SK-N-SH (cell line): Measurements from ENCODE around the gene ZFAND6. TPM values are rescaled to one million over a fixed set of nuclear protein-coding genes. Genes with fewer than 3 reads are reported as not detected.

Source experiments
- CTCF ChIA-PET: fragments of 300-600, 350-600 bp; formaldehyde crosslinking; extraction: SDS; loops from one replicate; lab custom pipeline; 2021; lab: Yijun Ruan, JAX
- POLR2A ChIA-PET: fragments of 350-600 bp; sonication (Branson Sonifier 250); formaldehyde crosslinking; extraction: SDS; loops from one replicate; lab custom pipeline; 2020; ENCODE audit warnings: antibody characterized with exemption, inconsistent platforms; lab: Yijun Ruan, JAX
- DNase-seq: peaks from one replicate; pipeline ENCODE4 v3.0.0; 2012
- H2AFZ ChIP-seq: fragments of 200-600 bp; sonication (generic); 2 replicates; pipeline ENCODE4 v1.8.1; 2016; ENCODE audit warnings: antibody characterized with exemption, mild to moderate bottlenecking, low read depth
- H3F3A ChIP-seq: fragments of 200-600 bp; sonication (generic); replicated peaks from 2 replicates; pipeline ENCODE3; 2016; ENCODE audit warnings: antibody characterized with exemption, mild to moderate bottlenecking; ENCODE audit not compliant: insufficient read depth
- H3K27ac ChIP-seq, 2 experiments: fragments of 200-500 bp in 1 of 2; fragments of 200-600 bp in 1 of 2; sonication (Bioruptor generic) in 1 of 2; sonication (generic), shearing (Covaris generic) in 1 of 2; 2 replicates each; pipeline versions ENCODE4 v1.5.1 to v1.6.1; 2014 to 2016; ENCODE audit warnings: low read depth in 2 of 2, inconsistent platforms in 1 of 2, low read length in 1 of 2, mild to moderate bottlenecking in 1 of 2, mixed read lengths in 1 of 2
- H3K27me3 ChIP-seq: fragments of 200-600 bp; sonication (generic), shearing (Covaris generic); 2 replicates; pipeline ENCODE4 v1.6.1; 2016; ENCODE audit warnings: mixed run types; ENCODE audit not compliant: insufficient read depth
- H3K36me3 ChIP-seq, 2 experiments: fragments of 200-500 bp in 1 of 2; fragments of 200-600 bp in 1 of 2; sonication (Bioruptor generic) in 1 of 2; sonication (generic) in 1 of 2; replicated peaks in 1 of 2; 2 replicates each; pipeline versions ENCODE3 to v1.5.1; 2014 to 2016; ENCODE audit warnings: low read length in 1 of 2, mild to moderate bottlenecking in 1 of 2; ENCODE audit not compliant: insufficient read depth in 2 of 2, control insufficient read depth in 1 of 2
- H3K4me1 ChIP-seq, 2 experiments: fragments of 200-500 bp in 1 of 2; fragments of 200-600 bp in 1 of 2; sonication (Bioruptor generic) in 1 of 2; sonication (generic), shearing (Covaris generic) in 1 of 2; 2 replicates each; pipeline versions ENCODE4 v1.5.1 to v1.6.1; 2014 to 2016; ENCODE audit warnings: low read depth in 1 of 2, low read length in 1 of 2, mixed run types in 1 of 2; ENCODE audit not compliant: insufficient read depth in 2 of 2, control insufficient read depth in 1 of 2
- H3K4me2 ChIP-seq: fragments of 200-600 bp; sonication (generic), shearing (Covaris generic); 2 replicates; pipeline ENCODE4 v1.6.1; 2017; ENCODE audit warnings: mixed run types
- H3K4me3 ChIP-seq, 2 experiments: fragments of 200-500 bp in 1 of 2; fragments of 200-600 bp in 1 of 2; sonication (Bioruptor generic) in 1 of 2; sonication (generic), shearing (Covaris generic) in 1 of 2; 2 replicates each; pipeline versions ENCODE4 v1.5.1 to v1.8.1; 2014 to 2016; ENCODE audit warnings: low read depth in 2 of 2, inconsistent platforms in 1 of 2, low read length in 1 of 2, mild to moderate bottlenecking in 1 of 2, mixed read lengths in 1 of 2, moderate library complexity in 1 of 2
- H3K79me2 ChIP-seq: fragments of 200-600 bp; sonication (generic); 2 replicates; pipeline ENCODE4 v1.8.1; 2017; ENCODE audit warnings: mild to moderate bottlenecking; ENCODE audit not compliant: insufficient read depth
- H3K9ac ChIP-seq: fragments of 200-600 bp; sonication (generic); 2 replicates; pipeline ENCODE4 v1.6.1; 2017; ENCODE audit warnings: mixed run types
- H3K9me2 ChIP-seq: fragments of 200-600 bp; sonication (generic); 2 replicates; pipeline ENCODE4 v1.6.1; 2017; ENCODE audit warnings: mixed run types
- H3K9me3 ChIP-seq: fragments of 200-600 bp; sonication (generic); 2 replicates; pipeline ENCODE4 v1.6.1; 2017; ENCODE audit warnings: mixed run types, mild to moderate bottlenecking, moderate library complexity
- H4K20me1 ChIP-seq: fragments of 200-600 bp; sonication (generic); 2 replicates; pipeline ENCODE4 v1.6.1; 2017; ENCODE audit warnings: mild to moderate bottlenecking, mixed run types; ENCODE audit not compliant: insufficient read depth
- CTCF ChIP-seq: fragments of 200-600 bp; sonication (generic); IDR thresholded peaks from 2 replicates; pipeline ENCODE4 v1.6.1; 2017; ENCODE audit warnings: antibody characterized with exemption, mild to moderate bottlenecking, moderate library complexity
- ELF1 ChIP-seq: IDR thresholded peaks from 2 replicates; pipeline ENCODE4 v1.4.0; 2012
- FOXM1 ChIP-seq: IDR thresholded peaks from 2 replicates; pipeline ENCODE4 v1.4.0; 2012; ENCODE audit warnings: low read depth, mild to moderate bottlenecking
- GABPA ChIP-seq: IDR thresholded peaks from 2 replicates; pipeline ENCODE4 v1.4.0; 2012; ENCODE audit warnings: low read depth, mild to moderate bottlenecking
- GATA2 ChIP-seq: sonication (generic); formaldehyde crosslinking; IDR thresholded peaks from 2 replicates; pipeline ENCODE4 v1.5.0; 2020; ENCODE audit warnings: mild to moderate bottlenecking, missing genetic modification reagents
- IRF3 ChIP-seq: fragments of 150-350 bp; IDR thresholded peaks from 2 replicates; pipeline ENCODE4 v1.6.1; 2016; ENCODE audit warnings: mild to moderate bottlenecking, low read depth, low read length
- MAX ChIP-seq: IDR thresholded peaks from 2 replicates; pipeline ENCODE4 v1.4.0; 2012; ENCODE audit warnings: low read depth
- NRF1 ChIP-seq: IDR thresholded peaks from 2 replicates; pipeline ENCODE4 v1.6.1; 2012; ENCODE audit warnings: low read depth, mild to moderate bottlenecking, low read length
- RAD21 ChIP-seq: IDR thresholded peaks from 2 replicates; pipeline ENCODE4 v1.6.1; 2012; ENCODE audit warnings: mild to moderate bottlenecking, low read length
- RCOR1 ChIP-seq: fragments of 150-350 bp; IDR thresholded peaks from 2 replicates; pipeline ENCODE4 v1.6.1; 2017; ENCODE audit warnings: antibody characterized with exemption, low read length
- RFX5 ChIP-seq: IDR thresholded peaks from 2 replicates; pipeline ENCODE4 v1.6.1; 2012; ENCODE audit warnings: mild to moderate bottlenecking, improper control_type of control experiment, low read length
- RXRA ChIP-seq: IDR thresholded peaks from 2 replicates; pipeline ENCODE4 v1.4.0; 2012; ENCODE audit warnings: low read depth, mild to moderate bottlenecking, borderline replicate concordance
- TAF1 ChIP-seq: IDR thresholded peaks from 2 replicates; pipeline ENCODE4 v1.6.1; 2012; ENCODE audit warnings: low read depth, mild to moderate bottlenecking, low read length, moderate library complexity, borderline replicate concordance
- TCF12 ChIP-seq: IDR thresholded peaks from 2 replicates; pipeline ENCODE4 v1.4.0; 2012
- USF2 ChIP-seq: fragments of 150-350 bp; IDR thresholded peaks from 2 replicates; pipeline ENCODE4 v1.6.1; 2017; ENCODE audit warnings: antibody characterized with exemption, low read length, low read depth, borderline replicate concordance
- ZBTB33 ChIP-seq: IDR thresholded peaks from 2 replicates; pipeline ENCODE4 v1.4.0; 2012; ENCODE audit warnings: low read depth, borderline replicate concordance
- WGBS: methylation state at CpG from one replicate; pipeline ENCODE4 v1.1.6; 2017; ENCODE audit warnings: low lambda C conversion rate; 5-methylcytosine and 5-hydroxymethylcytosine counted together
- polyA plus RNA-seq, 3 experiments: library from polyadenylated mRNA; depleted of rRNA; stranded (reverse); fragments of >200 nt; gene quantifications; 2 replicates each; pipeline ENCODE4 v1.2.3, GENCODE V29; 2012

ZFAND6 gene
- polyA plus RNA-seq, 1 of the 3 experiments (the other 2 are of a cell fraction): 90.1 TPM

GRCh38 chr15:80052597-80053304 is 6.7 kb upstream of the ZFAND6 start:
- Histone ChIP-seq H3K9me3 (no peaks in the 10 kb centered on the region), H2AFZ (no peak overlapping the region), H3F3A (no peaks in the 10 kb centered on the region), H3K9me2 (no peaks in the 10 kb centered on the region), H3K27me3 (no peaks in the 10 kb centered on the region), H4K20me1 (no peaks in the 10 kb centered on the region), H3K4me1 (no peaks in the 10 kb centered on the region), H3K9ac (no peak overlapping the region), H3K36me3 (no peaks in the 10 kb centered on the region), H3K4me2 (no peak overlapping the region), H3K79me2 (no peaks in the 10 kb centered on the region), H3K4me3 (no peak overlapping the region), H3K27ac (no peak overlapping the region)
- no peak for TF ChIP-seq ELF1
- no peak for TF ChIP-seq IRF3
- no peak for TF ChIP-seq ZBTB33
- no peak for TF ChIP-seq TAF1
- no peak for TF ChIP-seq RFX5
- TF ChIP-seq USF2: no peak
- no peak for TF ChIP-seq RCOR1
- no peak for TF ChIP-seq RXRA
- TF ChIP-seq CTCF: no peak
- TF ChIP-seq MAX: no peak
- no peak for TF ChIP-seq NRF1
- TF ChIP-seq RAD21: no peak
- TF ChIP-seq TCF12: no peak
- no peak for TF ChIP-seq FOXM1
- no peak for TF ChIP-seq GATA2 (CRISPR knock-in tag)
- TF ChIP-seq GABPA: no peak
- CTCF ChIA-PET: no interaction called here
- DNase-seq: no peak
- POLR2A ChIA-PET: no interaction called here
- 81% methylated on average over 6 of the region's 6 CpGs for WGBS
